ENCODE data around the gene ANKRD33B.
"Not testable (repeated sequence)": the region's sequence is repeated elsewhere in the genome, so short reads cannot be mapped to it uniquely, and the experiment has no call there.

Gene ANKRD33B

DNA sequence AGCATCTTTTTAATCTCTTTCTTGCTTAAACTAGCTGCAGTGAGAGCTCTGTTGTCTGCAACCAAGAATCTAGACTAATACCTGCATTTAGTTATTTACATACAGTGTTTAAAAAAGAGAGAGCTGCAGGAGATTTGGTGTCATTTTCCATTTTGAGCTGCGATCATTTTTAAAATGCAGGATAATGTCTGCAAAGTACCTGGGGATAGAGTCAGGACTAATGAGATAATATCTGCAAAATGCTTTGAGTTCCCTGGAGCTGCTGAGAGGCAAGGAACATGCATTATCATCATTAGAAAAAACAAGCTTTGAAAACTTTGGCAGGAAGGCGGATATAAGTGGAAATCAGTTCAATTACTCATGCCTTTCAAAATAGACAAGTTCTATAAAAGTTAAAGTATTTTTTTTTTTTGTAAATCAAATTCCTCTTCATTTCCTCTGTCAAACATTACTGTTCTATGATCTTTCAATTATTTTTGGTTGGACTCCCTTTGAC is 21.8 kb upstream of the ANKRD33B start:
- TF ChIP-seq, protein P1, sequence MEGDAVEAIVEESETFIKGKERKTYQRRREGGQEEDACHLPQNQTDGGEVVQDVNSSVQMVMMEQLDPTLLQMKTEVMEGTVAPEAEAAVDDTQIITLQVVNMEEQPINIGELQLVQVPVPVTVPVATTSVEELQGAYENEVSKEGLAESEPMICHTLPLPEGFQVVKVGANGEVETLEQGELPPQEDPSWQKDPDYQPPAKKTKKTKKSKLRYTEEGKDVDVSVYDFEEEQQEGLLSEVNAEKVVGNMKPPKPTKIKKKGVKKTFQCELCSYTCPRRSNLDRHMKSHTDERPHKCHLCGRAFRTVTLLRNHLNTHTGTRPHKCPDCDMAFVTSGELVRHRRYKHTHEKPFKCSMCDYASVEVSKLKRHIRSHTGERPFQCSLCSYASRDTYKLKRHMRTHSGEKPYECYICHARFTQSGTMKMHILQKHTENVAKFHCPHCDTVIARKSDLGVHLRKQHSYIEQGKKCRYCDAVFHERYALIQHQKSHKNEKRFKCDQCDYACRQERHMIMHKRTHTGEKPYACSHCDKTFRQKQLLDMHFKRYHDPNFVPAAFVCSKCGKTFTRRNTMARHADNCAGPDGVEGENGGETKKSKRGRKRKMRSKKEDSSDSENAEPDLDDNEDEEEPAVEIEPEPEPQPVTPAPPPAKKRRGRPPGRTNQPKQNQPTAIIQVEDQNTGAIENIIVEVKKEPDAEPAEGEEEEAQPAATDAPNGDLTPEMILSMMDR (IDR thresholded peaks at IDR 0.05; ENCODE audit: control insufficient read depth, extremely low read depth, insufficient read depth) = no peak
- no peak overlapping the region for H3K4me3 ChIP-seq (ENCODE audit: low read depth, low read length)
- no peak for DNase-seq (ENCODE audit: low read depth)

DNA sequence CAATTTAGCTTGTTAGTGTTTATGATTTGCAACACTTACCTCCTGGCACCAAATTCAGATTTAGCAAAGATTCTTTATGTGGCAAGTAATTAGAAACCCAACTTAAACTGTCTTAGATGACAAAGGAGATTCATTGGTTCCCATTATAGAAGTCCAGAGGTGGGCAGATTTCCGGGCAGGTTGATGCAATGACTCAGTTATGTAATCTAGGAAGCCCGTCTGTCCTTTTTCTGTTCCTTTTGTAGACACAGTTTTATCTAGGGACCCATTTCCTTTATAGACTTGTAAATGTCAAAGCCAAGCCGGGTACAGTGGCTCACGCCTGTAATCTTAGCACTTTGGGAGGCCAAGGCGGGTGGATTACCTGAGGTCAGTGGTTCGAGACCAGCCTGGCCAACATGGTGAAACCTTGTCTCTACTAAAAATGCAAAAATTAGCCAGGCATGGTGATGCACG is 20.3 kb upstream of the ANKRD33B start:
- TF ChIP-seq, protein P1 (IDR thresholded peaks at IDR 0.05; ENCODE audit: control insufficient read depth, extremely low read depth, insufficient read depth) = no peak
- no peak overlapping the region for H3K4me3 ChIP-seq (ENCODE audit: low read depth, low read length)
- DNase-seq (ENCODE audit: low read depth) = no peak

DNA sequence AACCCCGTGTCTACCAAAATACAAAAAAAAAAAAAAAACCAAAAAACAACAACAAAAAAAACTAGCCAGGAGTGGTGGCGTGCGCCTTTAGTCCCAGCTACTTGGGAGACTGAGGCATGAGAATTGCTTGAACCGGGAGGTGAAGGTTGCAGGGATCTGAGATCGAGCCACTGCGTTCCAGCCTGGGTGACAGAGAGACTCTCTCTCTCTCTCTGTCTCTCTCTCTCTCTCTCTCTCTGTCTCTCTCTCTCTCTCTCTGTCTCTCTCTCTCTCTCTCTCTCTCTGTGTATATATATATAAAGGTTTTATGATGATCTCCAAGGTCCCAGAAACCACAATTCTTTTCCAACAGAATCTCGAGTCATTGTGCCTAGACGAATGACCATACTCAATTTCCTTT is 18.8 kb upstream of the ANKRD33B start:
- TF ChIP-seq, protein P1 (IDR thresholded peaks at IDR 0.05; ENCODE audit: control insufficient read depth, extremely low read depth, insufficient read depth) = no peak
- no peak overlapping the region for H3K4me3 ChIP-seq (ENCODE audit: low read depth, low read length)
- no peak for DNase-seq (ENCODE audit: low read depth)

DNA sequence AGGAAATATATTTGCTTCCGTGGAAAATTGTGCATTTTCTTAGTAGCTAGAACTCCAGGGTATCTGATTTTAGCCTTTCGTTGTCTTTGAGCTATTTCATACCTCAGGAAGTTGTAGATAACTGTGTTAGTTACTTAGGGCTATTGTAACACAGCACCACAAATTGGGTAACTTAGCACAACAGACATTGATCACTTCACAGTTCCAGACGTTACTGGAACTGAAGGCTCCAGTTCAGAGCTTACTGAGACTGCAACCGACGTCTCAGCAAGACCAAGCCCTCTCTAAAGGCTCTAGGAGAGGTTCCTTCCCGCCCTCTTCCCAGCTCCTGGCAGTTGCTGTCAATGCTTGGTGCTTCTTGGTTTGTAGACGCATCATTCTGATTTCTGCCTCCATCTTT is 17.7 kb upstream of the ANKRD33B start:
- TF ChIP-seq, protein P1 (IDR thresholded peaks at IDR 0.05; ENCODE audit: control insufficient read depth, extremely low read depth, insufficient read depth) = no peak
- no peak for DNase-seq (ENCODE audit: low read depth)
- H3K4me3 ChIP-seq (ENCODE audit: low read depth, low read length) = no peak overlapping the region

DNA sequence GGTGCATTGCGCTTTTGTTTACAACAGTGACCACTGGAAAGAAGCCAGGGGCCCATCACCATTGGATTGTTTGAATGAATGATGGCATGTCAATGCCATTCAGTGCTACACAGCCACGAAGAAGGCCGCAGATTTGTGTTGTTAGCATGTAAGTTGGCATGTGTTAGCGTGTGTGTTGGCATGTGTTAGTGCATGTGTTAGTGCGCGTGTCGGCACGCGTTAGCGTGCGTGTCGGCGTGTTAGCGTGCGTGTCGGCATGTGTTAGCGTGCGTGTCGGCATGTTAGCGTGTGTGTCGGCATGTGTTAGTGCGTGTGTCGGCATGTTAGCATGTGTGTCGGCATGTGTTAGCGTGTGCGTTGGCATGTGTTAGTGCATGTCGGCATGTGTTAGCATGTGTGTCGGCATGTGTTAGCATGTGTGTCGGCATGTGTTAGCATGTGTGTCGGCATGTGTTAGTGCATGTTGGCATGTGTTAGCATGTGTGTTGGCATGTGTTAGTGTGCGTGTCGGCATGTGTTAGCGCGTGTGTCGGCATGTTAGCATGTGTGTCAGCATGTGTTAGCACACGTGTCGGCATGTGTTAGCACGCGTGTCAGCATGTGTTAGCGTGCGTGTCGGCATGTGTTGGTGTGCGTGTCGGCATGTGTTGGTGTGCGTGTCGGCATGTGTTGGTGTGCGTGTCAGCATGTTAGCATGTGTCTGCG is 15.3 kb upstream of the ANKRD33B start:
- H3K4me3 ChIP-seq (ENCODE audit: low read depth, low read length) = no peak overlapping the region
- no peak for DNase-seq (ENCODE audit: low read depth)
- TF ChIP-seq, protein P1 (IDR thresholded peaks at IDR 0.05; ENCODE audit: control insufficient read depth, extremely low read depth, insufficient read depth) = no peak

DNA sequence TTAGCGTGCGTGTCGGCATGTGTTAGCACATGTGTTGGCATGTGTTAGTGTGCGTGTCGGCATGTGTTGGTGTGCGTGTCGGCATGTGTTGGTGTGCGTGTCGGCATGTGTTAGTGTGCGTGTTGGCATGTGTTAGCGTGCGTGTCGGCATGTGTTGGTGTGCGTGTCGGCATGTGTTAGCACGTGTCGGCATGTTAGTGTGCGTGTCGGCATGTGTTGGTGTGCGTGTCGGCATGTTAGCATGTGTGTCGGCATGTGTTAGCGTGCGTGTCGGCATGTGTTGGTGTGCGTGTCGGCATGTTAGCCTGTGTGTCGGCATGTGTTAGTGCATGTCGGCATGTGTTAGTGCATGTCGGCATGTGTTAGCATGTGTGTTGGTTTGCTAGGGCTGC is 14.8 kb upstream of the ANKRD33B start:
- not testable (repeated sequence) for H3K4me3 ChIP-seq (ENCODE audit: low read depth, low read length); DNase-seq (ENCODE audit: low read depth)

DNA sequence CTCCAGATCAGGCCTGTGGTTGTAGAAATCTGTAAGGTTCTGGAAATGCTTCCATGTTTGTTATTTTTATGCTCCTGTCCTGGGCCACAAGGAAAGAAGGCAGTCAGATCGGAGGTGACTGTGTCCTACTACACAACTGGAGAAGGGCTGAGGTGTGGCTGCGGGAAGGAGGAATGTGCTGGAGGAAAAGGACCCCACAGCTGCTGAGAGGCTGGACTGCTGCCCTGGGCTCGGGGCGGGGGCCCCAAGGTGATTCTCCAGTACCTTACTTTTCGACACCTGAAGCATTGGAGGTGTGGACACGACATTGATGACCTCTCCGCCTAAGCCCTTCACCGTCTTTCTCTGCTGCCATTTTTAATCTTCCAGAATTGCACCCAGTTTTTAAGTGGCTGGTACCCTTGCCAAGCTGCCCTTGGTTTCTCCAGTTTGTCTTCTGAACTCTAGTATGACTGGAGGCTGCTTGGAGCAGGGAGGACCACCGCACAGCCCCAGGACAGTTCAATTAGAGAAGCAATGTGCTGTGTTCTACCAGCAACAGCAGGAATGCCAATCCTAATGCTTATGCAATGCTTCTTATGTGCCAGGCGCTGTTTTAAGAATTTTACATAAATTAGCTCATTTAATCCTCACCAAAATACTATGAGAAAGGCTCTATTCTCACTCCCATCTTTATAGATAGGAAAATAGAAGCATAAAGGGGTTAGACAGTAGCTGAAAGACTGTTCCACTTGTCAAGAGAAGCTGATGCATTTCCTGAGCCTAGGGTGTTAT is 13.5 kb upstream of the ANKRD33B start:
- TF ChIP-seq, protein P1 (IDR thresholded peaks at IDR 0.05; ENCODE audit: control insufficient read depth, extremely low read depth, insufficient read depth) = no peak
- H3K4me3 ChIP-seq (ENCODE audit: low read depth, low read length) = no peak overlapping the region
- DNase-seq (ENCODE audit: low read depth) = no peak

All from LNCaP clone FGC (cell line).